MM.1S (cell line): Measurements from ENCODE around the gene DAAM2.

ENCODE experiments used
- DNase-seq: peaks from one replicate; pipeline ENCODE4 v3.0.0-alpha.2; 2015
- H2AFZ ChIP-seq: fragments of 300-600 bp; sonication (generic); 2 replicates; pipeline ENCODE4 v1.6.0; 2016; ENCODE audit warnings: antibody characterized with exemption, low read length
- H3F3A ChIP-seq: fragments of 300-600 bp; sonication (generic); 2 replicates; pipeline ENCODE4 v1.6.1; 2016; ENCODE audit warnings: mild to moderate bottlenecking, antibody characterized with exemption, low read length, moderate library complexity, mixed read lengths; ENCODE audit not compliant: insufficient read depth
- H3K27ac ChIP-seq: fragments of 300-600 bp; sonication (generic); 2 replicates; pipeline ENCODE4 v1.5.1; 2016; ENCODE audit warnings: mild to moderate bottlenecking, low read length
- H3K27me3 ChIP-seq: fragments of 300-600 bp; sonication (generic); replicated peaks from 2 replicates; pipeline ENCODE4 v1.6.0; 2016; ENCODE audit warnings: low read length; ENCODE audit not compliant: insufficient read depth
- H3K36me3 ChIP-seq: fragments of 300-600 bp; sonication (generic); replicated peaks from 2 replicates; pipeline ENCODE4 v1.6.1; 2016; ENCODE audit warnings: mild to moderate bottlenecking, low read length, mixed read lengths; ENCODE audit not compliant: insufficient read depth
- H3K4me1 ChIP-seq: fragments of 300-600 bp; sonication (generic); 2 replicates; pipeline ENCODE4 v1.6.1; 2016; ENCODE audit warnings: low read length, mixed read lengths
- H3K4me2 ChIP-seq: fragments of 300-600 bp; sonication (generic); 2 replicates; pipeline ENCODE4 v1.6.0; 2016; ENCODE audit warnings: low read depth, low read length
- H3K4me3 ChIP-seq: fragments of 300-600 bp; sonication (generic); 2 replicates; pipeline ENCODE4 v1.5.1; 2016; ENCODE audit warnings: low read length, mixed read lengths
- H3K79me2 ChIP-seq: fragments of 300-600 bp; sonication (generic); 2 replicates; pipeline ENCODE4 v1.6.1; 2016; ENCODE audit warnings: mixed run types, low read length, mixed read lengths
- H3K9ac ChIP-seq: fragments of 300-600 bp; sonication (generic); 2 replicates; pipeline ENCODE4 v1.6.1; 2016; ENCODE audit warnings: low read length, mixed read lengths
- H3K9me2 ChIP-seq: fragments of 300-600 bp; sonication (generic); replicated peaks from 2 replicates; pipeline ENCODE4 v1.6.1; 2016; ENCODE audit warnings: mild to moderate bottlenecking, low read length, mixed read lengths; ENCODE audit not compliant: insufficient read depth
- H3K9me3 ChIP-seq: fragments of 300-600 bp; sonication (generic); replicated peaks from 2 replicates; pipeline ENCODE4 v1.6.1; 2016; ENCODE audit warnings: mild to moderate bottlenecking, low read length, mixed read lengths; ENCODE audit not compliant: insufficient read depth
- H4K20me1 ChIP-seq: fragments of 300-600 bp; sonication (generic); 2 replicates; pipeline ENCODE4 v1.6.1; 2016; ENCODE audit warnings: mild to moderate bottlenecking, low read length, moderate library complexity, mixed read lengths; ENCODE audit not compliant: insufficient read depth
- CTCF ChIP-seq: fragments of 300-600 bp; sonication (generic); IDR thresholded peaks from 2 replicates; pipeline ENCODE4 v1.5.1; 2016; ENCODE audit warnings: antibody characterized with exemption, low read length, mixed read lengths
- EZH2 ChIP-seq: fragments of 300-600 bp; sonication (generic); optimal IDR thresholded peaks from 2 replicates; pipeline ENCODE3; 2017; ENCODE audit warnings: low read depth, mild to moderate bottlenecking, antibody characterized with exemption, low read length, mixed read lengths
- EZH2phosphoT487 ChIP-seq: fragments of 300-600 bp; sonication (generic); IDR thresholded peaks from 2 replicates; pipeline ENCODE4 v1.6.1; 2018; ENCODE audit warnings: antibody characterized with exemption, low read length

Gene DAAM2

GRCh38 chr6:39848171-39848570 lies 56.0 kb downstream of the DAAM2 start:
- no peak overlapping the region for H3K27ac ChIP-seq
- no peaks in the 10 kb centered on the region for H3K36me3 ChIP-seq
- H3K4me1 ChIP-seq, result no peaks in the 10 kb centered on the region
- H4K20me1 ChIP-seq, result no peaks in the 10 kb centered on the region
- no peaks in the 10 kb centered on the region for H3K79me2 ChIP-seq
- H3K4me3 ChIP-seq, result no peak overlapping the region
- no peak for TF ChIP-seq CTCF
- no peak for TF ChIP-seq EZH2
- TF ChIP-seq EZH2phosphoT487, result no peak
- no peaks in the 10 kb centered on the region for H3K9me2 ChIP-seq
- H3K9me3 ChIP-seq, result no peaks in the 10 kb centered on the region
- H3F3A ChIP-seq, result no peaks in the 10 kb centered on the region
- no peaks in the 10 kb centered on the region for H3K27me3 ChIP-seq
- no peak for DNase-seq
- H2AFZ ChIP-seq, result no peak overlapping the region
- H3K9ac ChIP-seq, result no peak overlapping the region
- no peak overlapping the region for H3K4me2 ChIP-seq

DNA sequence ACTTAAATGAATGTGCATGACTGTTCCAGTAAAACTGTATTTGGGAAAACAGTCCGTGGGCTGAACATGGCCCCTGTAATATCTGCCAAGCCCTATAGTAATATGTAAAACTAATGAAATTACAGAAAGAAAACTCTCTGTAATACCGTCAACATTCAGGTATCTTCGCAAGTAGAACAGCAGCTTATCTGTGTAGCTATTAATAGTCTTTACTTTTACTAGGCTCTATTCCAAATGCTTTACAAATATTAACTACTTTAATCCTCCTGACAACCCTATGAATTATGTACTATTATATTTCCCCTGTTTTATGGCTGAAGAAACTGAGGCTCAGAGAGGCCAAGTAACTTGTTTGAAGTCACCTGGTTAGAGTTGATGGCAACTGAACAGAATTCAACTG lies 57.1 kb downstream of the DAAM2 start:
- no peaks in the 10 kb centered on the region for H3K9me3 ChIP-seq
- H3K4me3 ChIP-seq, result no peak overlapping the region
- no peaks in the 10 kb centered on the region for H3K36me3 ChIP-seq
- no peaks in the 10 kb centered on the region for H3K27me3 ChIP-seq
- H3K79me2 ChIP-seq, result no peaks in the 10 kb centered on the region
- TF ChIP-seq EZH2phosphoT487, result no peak
- TF ChIP-seq EZH2, result no peak
- no peak for TF ChIP-seq CTCF
- H4K20me1 ChIP-seq, result no peaks in the 10 kb centered on the region
- no peak overlapping the region for H3K4me2 ChIP-seq
- no peak for DNase-seq
- no peak overlapping the region for H3K27ac ChIP-seq
- no peak overlapping the region for H3K9ac ChIP-seq
- H3F3A ChIP-seq, result no peaks in the 10 kb centered on the region
- no peak overlapping the region for H2AFZ ChIP-seq
- H3K4me1 ChIP-seq, result no peaks in the 10 kb centered on the region
- no peaks in the 10 kb centered on the region for H3K9me2 ChIP-seq

DNA sequence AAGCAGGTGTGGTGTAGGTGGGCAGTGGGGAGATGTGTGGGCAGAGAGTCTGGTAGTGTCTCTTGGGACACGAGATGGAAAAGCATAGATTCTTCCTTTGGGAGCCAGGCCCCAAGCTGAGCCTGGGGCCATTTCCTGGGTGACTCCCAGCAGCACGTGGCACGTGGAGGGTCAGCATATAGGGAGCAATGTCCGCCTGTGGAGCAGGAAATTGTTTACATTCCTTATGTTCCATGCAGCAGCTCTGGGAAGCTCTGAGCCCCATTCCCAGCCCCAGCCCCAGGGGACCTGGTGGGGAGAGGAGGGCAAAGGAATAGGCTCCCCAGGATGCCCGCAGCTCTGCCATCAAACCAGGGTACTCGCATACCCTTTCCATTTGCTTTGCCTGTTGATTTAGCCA lies 57.6 kb downstream of the DAAM2 start:
- Histone ChIP-seq H3K79me2 (no peaks in the 10 kb centered on the region), H3K4me2 (no peak overlapping the region), H3K9ac (no peak overlapping the region), H2AFZ (no peak overlapping the region), H4K20me1 (no peaks in the 10 kb centered on the region), H3K27me3 (no peaks in the 10 kb centered on the region), H3F3A (no peaks in the 10 kb centered on the region), H3K4me3 (no peak overlapping the region), H3K9me2 (no peaks in the 10 kb centered on the region), H3K36me3 (no peaks in the 10 kb centered on the region), H3K4me1 (no peaks in the 10 kb centered on the region), H3K9me3 (no peaks in the 10 kb centered on the region), H3K27ac (no peak overlapping the region)
- TF ChIP-seq EZH2phosphoT487 (no peak), CTCF (no peak), EZH2 (no peak)
- DNase-seq, result no peak
